ENCODE data around the gene BACH2.

BACH2 gene

DNA sequence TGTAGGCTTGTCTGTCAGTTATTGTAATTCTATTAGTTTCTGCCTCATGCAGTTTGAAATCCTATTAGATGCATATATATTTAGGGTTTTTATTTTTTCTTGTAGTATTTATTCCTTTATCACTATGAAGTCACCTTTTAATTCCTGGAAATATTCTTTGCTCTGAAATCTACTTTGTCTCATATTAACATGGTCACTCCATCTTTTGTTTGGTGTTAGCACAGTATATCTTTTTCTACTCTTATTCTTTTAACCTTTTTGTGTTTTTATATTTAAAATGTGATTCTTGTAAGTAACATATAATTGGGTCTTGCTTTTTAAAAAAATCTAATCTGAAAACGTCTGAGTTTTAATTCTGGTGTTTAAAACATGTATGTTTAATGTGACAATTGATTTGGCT, 280.8 kb downstream of the BACH2 start:
- intact Hi-C loops (cut with micrococcal nuclease) = no loop called here
- peaks cover 9% of the 10 kb centered on the region for H3K4me1 Mint-ChIP-seq (ENCODE audit: low read depth)
- no peaks in the 10 kb centered on the region for H3K9me3 Mint-ChIP-seq
- no peak overlapping the region for H3K27ac Mint-ChIP-seq
- no peaks in the 10 kb centered on the region for H3K27me3 Mint-ChIP-seq
- H3K36me3 Mint-ChIP-seq (ENCODE audit: low read depth) = no peaks in the 10 kb centered on the region
- no peak overlapping the region for H3K4me3 Mint-ChIP-seq

DNA sequence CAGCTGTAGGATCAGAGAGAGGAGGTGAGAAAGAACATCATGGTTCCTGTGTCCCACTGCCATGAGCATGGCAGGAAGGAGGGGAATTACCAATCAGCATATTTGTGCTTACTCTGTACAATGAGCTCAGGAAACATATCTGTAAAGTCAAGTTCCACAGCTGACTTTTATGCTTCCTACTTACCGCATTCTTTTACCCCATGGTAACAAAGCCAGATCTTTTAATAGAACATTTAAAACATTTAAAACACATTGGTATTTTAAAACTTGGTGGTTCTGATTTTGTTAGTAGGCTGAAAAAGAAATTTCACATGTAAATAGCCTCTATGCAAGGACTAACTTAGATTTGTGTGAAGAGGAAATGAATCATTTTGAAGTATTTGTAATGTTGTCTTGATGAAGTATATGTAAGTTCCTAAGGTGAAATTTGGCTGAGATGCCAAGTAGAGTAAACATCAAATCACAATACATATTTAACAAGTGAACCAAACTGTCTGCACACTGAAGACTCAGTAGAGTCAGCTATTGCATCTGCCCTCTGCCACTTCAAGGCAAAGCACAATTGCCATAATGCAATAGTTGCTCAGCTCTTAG, 287.6 kb downstream of the BACH2 start:
- no peaks in the 10 kb centered on the region for H3K9me3 Mint-ChIP-seq
- H3K27me3 Mint-ChIP-seq = no peaks in the 10 kb centered on the region
- no peak overlapping the region for H3K4me3 Mint-ChIP-seq
- no peaks in the 10 kb centered on the region for H3K4me1 Mint-ChIP-seq (ENCODE audit: low read depth)
- intact Hi-C loops (cut with micrococcal nuclease) = no loop called here
- H3K36me3 Mint-ChIP-seq (ENCODE audit: low read depth) = no peaks in the 10 kb centered on the region
- no peak overlapping the region for H3K27ac Mint-ChIP-seq

DNA sequence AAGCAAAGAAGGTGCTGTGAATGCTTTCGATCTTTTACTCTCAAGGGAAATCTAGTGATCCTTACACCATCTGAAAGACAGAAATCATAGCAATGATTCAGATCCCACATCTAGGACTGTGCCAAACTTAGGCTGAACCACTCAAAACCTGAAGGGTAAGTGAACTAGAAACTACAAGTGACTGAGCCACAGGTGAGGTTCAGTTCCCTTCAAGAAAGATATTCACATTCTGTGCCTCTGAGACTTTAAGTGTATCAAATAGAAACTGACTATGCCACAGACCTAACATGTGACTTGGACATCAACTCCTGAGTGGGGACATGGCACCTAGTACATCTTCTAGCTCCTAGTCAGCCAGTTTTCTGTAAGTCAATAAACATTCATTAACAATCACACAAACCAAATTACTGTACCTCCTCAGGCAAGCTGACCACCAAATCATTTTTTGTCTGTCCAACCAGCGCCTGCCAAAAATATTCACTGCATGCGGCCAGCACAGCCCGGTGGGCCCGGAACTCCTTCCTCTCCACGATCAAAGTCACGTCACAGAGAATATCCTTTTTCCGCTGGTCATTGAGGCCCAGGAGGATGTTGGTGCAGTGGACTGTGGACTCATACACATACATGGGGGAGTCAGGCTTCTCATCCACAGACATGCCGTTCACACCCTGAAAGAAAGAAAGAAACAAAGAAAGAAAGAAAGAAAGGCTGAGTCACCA, 288.3 kb downstream of the BACH2 start:
- Mint-ChIP-seq H3K4me1 (ENCODE audit: low read depth) (no peaks in the 10 kb centered on the region), H3K4me3 (no peak overlapping the region), H3K27ac (no peak overlapping the region), H3K9me3 (no peaks in the 10 kb centered on the region), H3K27me3 (no peaks in the 10 kb centered on the region), H3K36me3 (ENCODE audit: low read depth) (no peaks in the 10 kb centered on the region)
- intact Hi-C loops (cut with micrococcal nuclease) = no loop called here

DNA sequence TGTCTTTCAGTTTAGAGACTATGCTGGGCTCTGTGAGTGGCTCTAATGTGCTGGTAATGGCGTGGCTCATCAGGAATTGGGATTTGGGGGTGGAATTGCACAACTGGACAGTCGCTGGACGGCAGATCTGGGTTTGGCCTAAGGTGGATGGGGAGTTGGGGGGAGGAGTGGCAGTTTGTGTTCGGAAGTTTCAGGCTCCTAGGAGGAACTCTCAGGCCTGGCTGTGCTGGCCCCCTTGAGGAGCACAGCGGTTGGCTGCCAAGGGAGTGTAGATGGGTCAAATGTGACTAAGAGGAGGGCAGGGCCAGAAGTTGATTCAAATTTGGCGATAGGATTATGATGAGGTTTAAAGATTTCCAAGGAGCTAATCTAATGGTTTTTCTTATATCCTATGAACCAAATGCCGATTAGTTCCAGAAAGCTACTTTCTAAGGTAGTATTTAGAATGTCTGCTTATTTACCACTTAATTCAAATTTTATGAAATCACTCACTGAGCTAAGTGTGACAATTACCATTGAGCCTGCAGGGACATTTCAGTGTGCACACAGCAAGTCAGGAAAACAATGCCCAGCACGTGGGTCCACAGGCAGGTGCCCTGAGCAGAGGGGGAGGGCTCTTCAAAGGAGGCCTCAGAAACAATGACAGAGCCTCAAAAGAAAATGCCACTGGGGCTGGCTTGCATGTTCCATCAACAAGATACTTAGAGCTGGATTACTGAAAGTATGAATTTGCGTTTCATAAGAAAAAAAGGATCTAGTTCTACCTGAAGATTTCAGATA, 291.4 kb downstream of the BACH2 start:
- H3K27ac Mint-ChIP-seq = no peak overlapping the region
- intact Hi-C loops (cut with micrococcal nuclease) = no loop called here
- no peaks in the 10 kb centered on the region for H3K4me1 Mint-ChIP-seq (ENCODE audit: low read depth)
- no peaks in the 10 kb centered on the region for H3K36me3 Mint-ChIP-seq (ENCODE audit: low read depth)
- no peaks in the 10 kb centered on the region for H3K9me3 Mint-ChIP-seq
- H3K27me3 Mint-ChIP-seq = no peaks in the 10 kb centered on the region
- no peak overlapping the region for H3K4me3 Mint-ChIP-seq

DNA sequence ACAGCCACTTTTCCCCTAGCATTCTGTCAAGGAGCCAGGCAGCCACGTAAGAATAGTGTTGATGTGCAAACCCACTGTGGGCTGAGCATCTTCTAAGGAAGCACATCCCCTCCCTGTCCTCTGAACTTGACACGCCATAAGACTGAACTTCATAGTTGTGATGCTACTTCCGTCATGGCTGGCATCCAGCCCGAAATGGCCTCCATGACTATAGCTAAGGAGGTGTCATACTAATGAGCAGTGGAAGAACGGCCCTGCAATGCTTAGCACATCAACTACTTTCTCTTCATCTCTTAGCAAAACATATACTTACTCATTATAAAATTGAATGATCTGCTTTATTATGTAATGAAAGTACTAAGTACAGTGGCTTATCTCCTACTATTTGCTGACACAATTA, 292.1 kb downstream of the BACH2 start:
- Mint-ChIP-seq H3K4me1 (ENCODE audit: low read depth) (no peaks in the 10 kb centered on the region), H3K36me3 (ENCODE audit: low read depth) (no peaks in the 10 kb centered on the region), H3K27me3 (no peaks in the 10 kb centered on the region), H3K27ac (no peak overlapping the region), H3K9me3 (no peaks in the 10 kb centered on the region), H3K4me3 (no peak overlapping the region)
- intact Hi-C loops (cut with micrococcal nuclease) = no loop called here

DNA sequence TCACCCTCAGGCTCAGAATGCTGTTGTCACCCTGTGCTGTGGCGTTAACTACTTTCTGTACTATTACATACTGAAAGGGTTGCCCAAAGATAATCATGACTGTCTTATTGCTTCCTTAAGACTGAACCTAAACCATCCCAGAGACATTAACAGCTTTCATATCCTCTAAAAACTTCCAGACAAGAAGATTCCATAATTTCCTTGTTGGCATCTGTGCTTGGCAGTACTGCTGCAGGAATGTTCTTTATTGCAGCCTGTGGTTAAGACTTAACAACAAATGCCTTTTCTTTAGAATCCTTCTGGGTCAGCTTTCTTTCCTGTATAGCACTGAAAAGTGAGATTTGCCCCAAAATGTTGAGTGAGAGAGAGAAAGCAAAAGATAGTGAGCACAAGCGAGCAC, 292.7 kb downstream of the BACH2 start:
- no peaks in the 10 kb centered on the region for H3K27me3 Mint-ChIP-seq
- no peaks in the 10 kb centered on the region for H3K9me3 Mint-ChIP-seq
- no peak overlapping the region for H3K4me3 Mint-ChIP-seq
- no peak overlapping the region for H3K27ac Mint-ChIP-seq
- intact Hi-C loops (cut with micrococcal nuclease) = no loop called here
- H3K36me3 Mint-ChIP-seq (ENCODE audit: low read depth) = no peaks in the 10 kb centered on the region
- H3K4me1 Mint-ChIP-seq (ENCODE audit: low read depth) = no peaks in the 10 kb centered on the region

DNA sequence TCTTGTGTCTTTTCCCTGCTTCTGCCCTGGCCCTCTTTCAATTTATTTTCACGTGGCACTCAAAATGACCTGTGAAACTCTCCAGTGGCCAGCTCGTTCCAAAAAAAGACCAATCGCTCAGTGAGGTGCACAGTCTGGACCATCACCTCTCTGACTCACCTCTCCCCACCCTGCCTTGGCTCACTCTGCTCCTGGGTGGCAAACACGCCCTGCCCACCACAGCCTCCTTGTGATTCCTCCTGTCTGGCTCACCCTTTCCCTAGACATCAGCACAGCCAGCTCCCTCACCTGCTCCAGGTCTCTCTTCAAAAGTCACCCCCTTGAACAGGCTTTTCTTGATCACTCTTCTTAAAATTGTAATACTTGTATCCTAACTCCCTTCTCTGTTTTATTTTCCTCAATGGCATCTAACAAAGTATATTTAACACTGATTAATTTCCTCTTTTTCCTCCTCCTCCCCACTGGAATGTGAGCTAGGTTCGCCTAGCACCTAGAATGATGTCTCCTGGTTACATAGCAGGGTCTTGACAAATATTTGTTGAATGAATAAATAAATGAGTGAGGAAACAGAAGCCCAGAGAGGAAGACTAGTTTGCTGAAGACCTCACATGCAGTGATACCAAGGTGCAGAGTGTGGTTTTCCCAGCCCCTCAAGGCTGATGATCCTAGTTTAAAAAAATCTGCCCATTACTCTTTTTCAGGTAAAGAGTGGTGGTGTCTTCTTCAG, 293.4 kb downstream of the BACH2 start:
- no peaks in the 10 kb centered on the region for H3K27me3 Mint-ChIP-seq

DNA sequence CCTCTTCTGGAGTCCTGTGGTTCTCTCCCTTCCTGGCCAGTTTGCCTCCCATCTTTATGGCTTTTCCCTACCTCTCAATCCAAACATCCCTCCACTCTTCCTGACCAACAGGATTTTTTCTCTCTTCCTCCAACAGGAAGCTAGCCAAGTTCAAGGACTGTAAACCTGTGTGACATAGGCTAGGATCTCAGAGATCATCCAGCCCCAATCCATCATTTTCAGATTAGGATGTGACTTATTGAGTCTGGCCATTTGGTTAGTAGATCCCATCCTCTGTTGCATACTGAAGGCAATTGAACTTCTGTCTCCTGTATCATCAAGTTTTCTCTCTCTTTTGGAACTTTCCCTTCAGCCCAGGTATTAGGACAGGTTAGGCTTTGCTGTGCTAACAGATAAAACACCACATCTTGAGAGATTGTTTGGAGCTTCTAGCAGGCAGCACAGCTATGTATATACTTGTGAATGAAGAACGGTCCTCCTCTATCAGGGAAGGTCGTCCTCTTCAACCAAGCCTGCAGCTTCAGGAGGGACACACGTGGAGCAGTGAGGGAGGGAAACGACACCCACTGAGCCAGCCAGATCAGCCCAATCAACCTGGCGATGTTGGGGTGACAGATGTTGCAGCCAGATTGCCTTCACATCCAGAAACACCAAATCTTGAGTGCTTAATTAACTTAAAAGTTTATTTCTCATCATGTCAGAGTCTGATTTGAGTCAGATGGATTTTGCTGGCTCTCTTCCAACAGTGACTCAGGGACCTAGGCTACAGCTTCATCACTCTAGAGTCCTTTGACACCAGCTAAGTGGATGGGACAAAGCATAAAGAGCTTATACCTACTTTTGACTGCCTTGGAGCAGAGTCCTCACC, 295.5 kb downstream of the BACH2 start:
- intact Hi-C loops (cut with micrococcal nuclease) = no loop called here
- Mint-ChIP-seq H3K36me3 (ENCODE audit: low read depth) (no peaks in the 10 kb centered on the region), H3K4me3 (no peak overlapping the region), H3K9me3 (no peaks in the 10 kb centered on the region), H3K4me1 (ENCODE audit: low read depth) (peaks cover 8% of the 10 kb centered on the region), H3K27ac (no peak overlapping the region), H3K27me3 (no peaks in the 10 kb centered on the region)

More for the DNA sequence above, 293.4 kb downstream of the BACH2 start:
- H3K4me3 Mint-ChIP-seq = no peak overlapping the region
- H3K27ac Mint-ChIP-seq = no peak overlapping the region
- H3K4me1 Mint-ChIP-seq (ENCODE audit: low read depth) = no peaks in the 10 kb centered on the region
- intact Hi-C loops (cut with micrococcal nuclease) = no loop called here
- no peaks in the 10 kb centered on the region for H3K36me3 Mint-ChIP-seq (ENCODE audit: low read depth)
- H3K9me3 Mint-ChIP-seq = no peaks in the 10 kb centered on the region

DNA sequence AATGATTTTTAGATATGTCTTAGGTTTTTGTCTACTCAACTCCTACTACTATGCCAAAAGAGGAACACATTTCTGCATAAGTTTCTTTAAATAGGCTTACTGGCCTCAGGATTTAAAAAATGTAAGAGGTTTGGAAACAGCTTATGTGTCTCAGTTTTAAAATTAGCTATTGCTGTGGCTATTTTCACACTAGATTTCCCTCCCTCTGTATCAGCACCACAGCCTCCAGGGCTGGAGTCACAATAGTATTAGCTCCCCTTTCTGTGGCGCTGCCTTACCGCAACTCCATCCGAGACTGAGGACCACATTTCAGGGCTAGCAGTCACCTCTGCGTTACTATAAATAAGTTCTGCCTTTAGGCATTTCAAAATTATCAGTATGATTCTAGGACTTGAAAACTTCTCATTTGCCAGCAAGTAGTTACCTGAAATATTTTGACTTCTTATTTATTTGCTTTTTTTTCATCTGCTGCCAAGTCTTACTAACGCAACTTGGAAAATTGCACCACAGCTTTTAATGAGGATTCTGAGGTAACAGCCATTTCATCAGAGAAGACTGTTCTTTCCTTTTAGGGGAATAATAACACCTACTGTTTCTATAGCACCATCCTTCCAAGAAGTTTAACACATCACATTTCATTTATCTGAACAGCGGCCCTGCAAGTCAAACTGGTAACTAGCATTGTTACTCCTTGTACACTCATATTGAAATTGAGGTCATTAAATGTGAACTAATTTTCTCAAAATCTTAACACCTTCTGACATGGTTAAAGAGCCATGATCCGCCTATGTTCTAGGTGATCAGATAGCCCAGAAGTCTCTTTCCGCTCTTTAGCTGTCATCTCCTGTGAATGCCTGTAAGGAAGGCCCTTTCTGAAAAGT, 296.5 kb downstream of the BACH2 start:
- no peak overlapping the region for H3K27ac Mint-ChIP-seq
- intact Hi-C loops (cut with micrococcal nuclease) = no loop called here
- peaks cover 8% of the 10 kb centered on the region for H3K4me1 Mint-ChIP-seq (ENCODE audit: low read depth)
- no peaks in the 10 kb centered on the region for H3K9me3 Mint-ChIP-seq
- no peaks in the 10 kb centered on the region for H3K36me3 Mint-ChIP-seq (ENCODE audit: low read depth)
- H3K4me3 Mint-ChIP-seq = no peak overlapping the region
- no peaks in the 10 kb centered on the region for H3K27me3 Mint-ChIP-seq

DNA sequence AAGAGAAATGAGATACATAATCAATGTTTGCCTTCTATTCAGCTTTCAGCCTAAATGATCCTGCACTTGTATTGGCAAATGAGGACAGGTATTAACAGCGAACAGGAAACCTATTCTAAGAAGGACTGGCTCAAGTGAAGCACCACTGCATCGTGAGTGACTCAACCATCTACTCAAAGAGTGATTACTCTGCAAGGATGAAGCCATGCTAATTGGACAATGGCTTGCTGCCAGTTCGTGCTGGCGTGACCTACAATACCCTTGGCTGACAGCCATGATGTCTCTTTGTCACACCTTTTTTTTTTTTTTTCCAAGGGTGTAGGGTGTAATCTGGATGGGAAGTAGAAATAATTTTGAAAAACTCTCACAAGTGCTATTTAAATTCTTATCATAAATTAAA, 297.5 kb downstream of the BACH2 start:
- intact Hi-C loops (cut with micrococcal nuclease) = no loop called here
- no peak overlapping the region for H3K27ac Mint-ChIP-seq
- H3K27me3 Mint-ChIP-seq = no peaks in the 10 kb centered on the region

DNA sequence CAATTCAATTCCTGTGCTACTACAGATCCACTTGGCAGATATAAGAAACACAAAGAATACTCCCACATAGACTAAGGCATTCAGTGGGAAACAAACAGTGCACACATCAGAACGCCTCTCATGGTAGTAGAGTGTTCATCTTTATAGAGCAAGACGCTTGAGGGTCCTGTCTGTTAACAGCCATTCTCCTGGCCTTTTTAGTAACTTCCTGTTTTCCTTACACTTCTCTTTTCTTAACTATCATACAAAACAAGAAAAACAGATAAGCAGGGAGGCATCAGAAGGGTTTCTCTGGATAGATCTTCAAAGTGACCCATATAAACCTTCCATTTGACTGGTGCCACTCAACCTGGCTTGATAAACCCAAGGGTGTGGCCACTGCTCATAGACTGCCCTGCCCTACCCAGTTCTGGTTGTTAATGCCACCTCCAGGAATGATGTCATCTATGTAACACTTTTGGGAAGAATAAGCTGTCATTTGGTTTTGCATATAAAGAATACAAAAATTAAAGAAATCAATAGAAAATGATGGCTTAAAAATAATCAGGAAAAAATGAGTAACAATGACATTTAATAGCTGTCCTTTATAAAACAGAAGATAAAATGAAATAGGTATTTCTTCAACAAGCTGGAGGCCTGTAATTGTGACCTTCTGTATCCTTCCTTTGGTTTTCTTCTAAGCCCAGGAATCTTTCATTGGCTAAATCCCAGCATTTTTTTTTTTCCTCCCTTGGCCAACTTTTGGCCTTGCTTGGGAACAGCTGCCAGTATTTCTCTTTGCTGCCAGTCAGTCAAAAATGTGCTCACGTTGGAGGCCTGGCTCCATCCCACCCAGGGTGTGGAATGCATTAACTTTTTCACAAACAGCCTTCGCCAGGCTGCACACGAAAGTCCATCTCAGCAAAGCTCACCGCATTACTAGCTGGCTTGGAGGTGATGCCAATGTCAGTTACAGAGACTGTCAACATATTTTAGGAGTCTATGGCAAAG, 298.9 kb downstream of the BACH2 start:
- Mint-ChIP-seq H3K9me3 (no peaks in the 10 kb centered on the region), H3K27ac (no peak overlapping the region), H3K27me3 (no peaks in the 10 kb centered on the region), H3K36me3 (ENCODE audit: low read depth) (no peaks in the 10 kb centered on the region), H3K4me1 (ENCODE audit: low read depth) (peaks cover 8% of the 10 kb centered on the region), H3K4me3 (no peak overlapping the region)
- intact Hi-C loops (cut with micrococcal nuclease) = no loop called here

More for the DNA sequence above, 297.5 kb downstream of the BACH2 start:
- Mint-ChIP-seq H3K9me3 (no peaks in the 10 kb centered on the region), H3K4me1 (ENCODE audit: low read depth) (peaks cover 8% of the 10 kb centered on the region), H3K4me3 (no peak overlapping the region), H3K36me3 (ENCODE audit: low read depth) (no peaks in the 10 kb centered on the region)

DNA sequence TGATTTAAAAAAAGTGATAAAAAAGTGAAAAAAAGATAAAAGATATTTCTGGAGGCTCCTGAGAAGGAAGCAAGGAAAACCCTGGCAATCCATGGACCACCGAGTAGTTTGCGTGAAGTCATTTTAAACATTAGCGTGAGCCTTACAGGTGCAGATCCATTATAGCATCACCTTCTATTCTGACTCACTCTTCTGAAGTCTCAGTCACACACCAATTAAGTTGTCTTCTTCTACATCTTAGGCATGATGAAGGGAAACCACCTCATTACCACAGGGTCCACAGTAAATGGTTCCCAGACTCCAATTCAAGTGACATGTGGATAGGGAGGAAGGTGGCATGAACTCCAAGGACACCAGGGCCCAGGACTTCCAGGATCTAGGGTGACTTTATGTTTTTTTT, 303.2 kb downstream of the BACH2 start:
- Mint-ChIP-seq H3K27me3 (no peaks in the 10 kb centered on the region), H3K27ac (no peak overlapping the region), H3K4me3 (no peak overlapping the region), H3K9me3 (no peaks in the 10 kb centered on the region), H3K4me1 (ENCODE audit: low read depth) (peaks cover 8% of the 10 kb centered on the region), H3K36me3 (ENCODE audit: low read depth) (no peaks in the 10 kb centered on the region)
- intact Hi-C loops (cut with micrococcal nuclease) = no loop called here
